Stimulated activated CD8-positive, alpha-beta memory T cell treated with anti-CD3 and anti-CD28 coated beads, Interleukin-7, amount 100 ng/mL, for 4 hours (primary cell): ENCODE results near the gene PUS10.
"Not testable (repeated sequence)": the region's sequence is repeated elsewhere in the genome, so short reads cannot be mapped to it uniquely, and the experiment has no call there.

Experiments
- DNase-seq, 2 donors: peaks; one replicate each; pipeline ENCODE4 v3.0.0-alpha.2; 2020; ENCODE audit warnings: low read depth in 2 of 2

Gene PUS10

GRCh38 chr2:61017556-61018317 lies at the start of gene PUS10, which contains the start of gene PEX13:
PUS10 (minus strand) TSS chr2:61018255; CDS start chr2:61011890, 6,365 bp downstream.
PEX13 (plus strand) TSS chr2:61017720; CDS start chr2:61017760, 40 bp downstream.
- DNase-seq = peak; percentile 35 to 50

- DNase-seq = peak; percentile 59 to 83
These were observed 48.0 kb upstream of the PUS10 start, which contains the start of gene SANBR for GRCh38 chr2:61065714-61066709. SANBR (plus strand) TSS chr2:61065871; CDS start chr2:61070351, 4,480 bp downstream.

- no peak for DNase-seq
These were observed 41.3 kb upstream of the PUS10 start for GRCh38 chr2:61059382-61059781.

GRCh38 chr2:61057562-61057961 lies 39.5 kb upstream of the PUS10 start:
- no peak for DNase-seq

GRCh38 chr2:61055557-61055956 lies 37.5 kb upstream of the PUS10 start:
- no peak for DNase-seq

GRCh38 chr2:61045999-61046398 lies 27.9 kb upstream of the PUS10 start:
- no peak for DNase-seq

- DNase-seq = no peak
These were observed 27.2 kb upstream of the PUS10 start for GRCh38 chr2:61045226-61045625.

- DNase-seq = no peak
These were observed 26.6 kb upstream of the PUS10 start for GRCh38 chr2:61044636-61045035.

GRCh38 chr2:61042807-61043206 lies 24.8 kb upstream of the PUS10 start:
- DNase-seq = no peak

- not testable (repeated sequence) for DNase-seq
These were observed 18.6 kb upstream of the PUS10 start for GRCh38 chr2:61036643-61037042.

GRCh38 chr2:61034592-61034991 lies 16.5 kb upstream of the PUS10 start:
- not testable (repeated sequence) for DNase-seq

GRCh38 chr2:61029533-61029932 lies 11.5 kb upstream of the PUS10 start:
- DNase-seq = no peak

- no peak for DNase-seq
These were observed 5.6 kb upstream of the PUS10 start for GRCh38 chr2:61023670-61024069.

- DNase-seq = no peak
These were observed 3.2 kb upstream of the PUS10 start for GRCh38 chr2:61021228-61021660.

- no peak for DNase-seq
These were observed 743 bp upstream of the PUS10 start for GRCh38 chr2:61018798-61019197.

- no peak for DNase-seq
These were observed 282 bp upstream of the PUS10 start for GRCh38 chr2:61018318-61018755.

- DNase-seq = peak; percentile 51 to 54
These were observed 976 bp downstream of the PUS10 start for GRCh38 chr2:61017003-61017555.

GRCh38 chr2:61016392-61017002 lies 1.6 kb downstream of the PUS10 start:
- no peak for DNase-seq

- DNase-seq = no peak
These were observed 2.1 kb downstream of the PUS10 start for GRCh38 chr2:61015976-61016375.

- no peak for DNase-seq
These were observed 3.3 kb downstream of the PUS10 start for GRCh38 chr2:61014763-61015162.

- DNase-seq = no peak
These were observed 4.7 kb downstream of the PUS10 start for GRCh38 chr2:61013382-61013781.
